HG02678 (cell line): ENCODE data around the gene IFTAP.
A peak's percentile ranks its signal among the peaks of the same experiment; 100 is the strongest.

Experiments
- ATAC-seq: cut with Tn5 transposase; IDR thresholded peaks from one replicate; pipeline ENCODE4 v1.9.1; 2021; ENCODE audit warnings: mild to moderate bottlenecking, moderate library complexity; ENCODE audit not compliant: unreplicated experiment

IFTAP gene

GRCh38 chr11:36596880-36597279 is 2.6 kb downstream of the IFTAP start:
- no peak for ATAC-seq

GRCh38 chr11:36598051-36598450 is 3.7 kb downstream of the IFTAP start, which contains the start of gene RAG2:
RAG2 (minus strand) TSS chr11:36598236; CDS start chr11:36594168, 4,068 bp downstream.
- no peak for ATAC-seq

GRCh38 chr11:36600180-36600579 is 5.9 kb downstream of the IFTAP start:
- no peak for ATAC-seq

- no peak for ATAC-seq
These were observed 6.9 kb downstream of the IFTAP start for GRCh38 chr11:36601155-36601554.

DNA sequence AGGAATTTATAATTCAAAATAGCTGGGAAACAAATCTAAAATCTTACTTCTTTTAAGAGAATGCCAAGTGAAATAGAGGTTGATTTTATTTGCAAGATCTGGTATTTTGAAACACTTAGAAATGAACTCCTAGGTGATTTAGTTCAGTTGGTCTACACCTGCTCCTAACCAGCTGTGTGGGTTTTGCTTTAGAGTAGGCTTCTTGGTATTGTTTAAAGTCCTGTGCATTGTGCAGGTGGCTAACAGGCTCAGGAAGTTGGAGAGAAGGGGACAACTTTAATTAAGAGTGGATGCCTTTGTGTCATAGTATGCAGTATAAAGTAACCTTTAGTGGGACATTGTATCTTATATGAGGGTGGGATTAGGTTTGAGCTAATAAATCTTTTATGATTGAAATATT is 7.8 kb downstream of the IFTAP start:
- ATAC-seq: no peak

DNA sequence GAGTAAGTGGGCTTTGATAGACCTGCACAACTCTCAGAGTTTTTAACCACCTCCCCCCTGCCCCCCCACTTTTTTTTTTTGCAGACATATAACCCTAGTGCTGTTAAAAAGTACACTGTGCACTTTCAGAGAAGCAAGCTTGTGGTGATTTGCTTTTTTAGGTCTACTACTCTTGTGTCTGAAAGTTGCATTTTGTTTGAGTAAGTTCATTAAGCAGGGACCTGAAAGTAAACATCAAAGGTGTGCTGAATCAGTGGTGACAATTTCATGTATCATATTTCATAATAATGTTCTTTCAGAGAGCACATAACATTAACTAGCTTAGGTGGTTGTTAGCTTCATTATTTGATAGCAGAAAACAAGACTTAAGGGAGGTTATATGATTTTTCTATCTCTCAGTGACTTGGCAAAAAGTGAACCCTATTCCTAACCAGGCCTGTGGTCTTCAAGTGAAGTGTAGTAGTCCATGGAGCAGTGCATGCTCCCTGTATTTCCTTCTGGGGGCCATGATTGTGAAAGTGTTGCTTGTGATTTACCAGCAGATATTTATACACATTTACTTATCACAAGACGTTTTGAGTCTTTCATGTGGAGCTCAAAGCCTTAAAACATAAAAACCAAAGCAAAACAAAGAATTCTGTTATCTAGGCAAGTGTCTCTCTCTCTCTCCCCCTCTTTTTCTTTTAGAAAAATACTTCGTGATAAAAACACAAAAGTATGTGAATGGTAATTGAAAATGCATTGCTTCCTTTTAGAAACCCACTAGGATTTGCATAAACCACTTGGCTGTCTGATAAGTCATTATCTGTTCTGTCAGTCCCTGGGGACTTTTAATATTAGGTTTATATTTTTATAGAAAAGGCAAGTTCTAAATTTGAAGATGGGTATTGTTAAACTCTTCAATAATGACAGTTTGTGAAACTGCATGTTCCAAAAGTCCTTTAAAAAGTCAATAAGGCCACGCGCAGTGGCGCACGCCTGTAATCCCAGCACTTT is 11.2 kb downstream of the IFTAP start:
- ATAC-seq: no peak

DNA sequence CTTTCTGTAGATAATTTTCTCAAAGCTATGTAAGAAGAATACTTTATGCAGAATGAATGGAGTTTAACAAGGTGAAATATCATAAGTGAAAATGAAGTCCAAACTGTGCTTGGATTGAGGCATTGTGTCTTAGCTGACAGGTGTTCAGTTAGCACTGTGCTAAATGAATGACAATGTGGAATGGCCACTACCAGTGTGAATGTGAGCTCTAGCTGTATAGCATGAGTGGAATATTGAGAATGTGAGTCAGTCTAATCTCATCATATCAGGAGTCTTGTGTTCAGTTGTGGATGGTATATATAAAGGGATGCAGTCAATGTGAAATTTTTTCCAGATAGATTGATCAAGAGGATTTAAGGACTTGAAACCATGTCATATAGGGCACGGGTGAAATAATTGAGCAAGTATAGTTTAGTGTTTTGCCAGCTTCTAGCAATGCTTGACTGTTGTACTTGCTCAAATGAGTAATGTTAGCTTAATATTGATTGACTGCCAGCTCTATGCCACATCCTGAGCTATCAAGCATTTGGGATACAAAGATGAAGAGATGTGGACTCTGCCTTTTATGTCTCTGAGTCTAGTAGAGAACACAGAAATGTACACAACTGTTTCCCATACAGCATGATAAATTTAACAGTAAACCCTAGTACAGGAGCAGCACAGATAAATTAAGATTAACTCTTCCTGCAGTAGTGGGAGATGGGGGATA is 14.3 kb downstream of the IFTAP start:
- no peak for ATAC-seq

GRCh38 chr11:36609383-36609782 is 15.1 kb downstream of the IFTAP start:
- no peak for ATAC-seq

GRCh38 chr11:36615826-36616225 is 21.5 kb downstream of the IFTAP start:
- no peak for ATAC-seq

GRCh38 chr11:36617543-36618362 is 23.5 kb downstream of the IFTAP start:
- no peak for ATAC-seq

DNA sequence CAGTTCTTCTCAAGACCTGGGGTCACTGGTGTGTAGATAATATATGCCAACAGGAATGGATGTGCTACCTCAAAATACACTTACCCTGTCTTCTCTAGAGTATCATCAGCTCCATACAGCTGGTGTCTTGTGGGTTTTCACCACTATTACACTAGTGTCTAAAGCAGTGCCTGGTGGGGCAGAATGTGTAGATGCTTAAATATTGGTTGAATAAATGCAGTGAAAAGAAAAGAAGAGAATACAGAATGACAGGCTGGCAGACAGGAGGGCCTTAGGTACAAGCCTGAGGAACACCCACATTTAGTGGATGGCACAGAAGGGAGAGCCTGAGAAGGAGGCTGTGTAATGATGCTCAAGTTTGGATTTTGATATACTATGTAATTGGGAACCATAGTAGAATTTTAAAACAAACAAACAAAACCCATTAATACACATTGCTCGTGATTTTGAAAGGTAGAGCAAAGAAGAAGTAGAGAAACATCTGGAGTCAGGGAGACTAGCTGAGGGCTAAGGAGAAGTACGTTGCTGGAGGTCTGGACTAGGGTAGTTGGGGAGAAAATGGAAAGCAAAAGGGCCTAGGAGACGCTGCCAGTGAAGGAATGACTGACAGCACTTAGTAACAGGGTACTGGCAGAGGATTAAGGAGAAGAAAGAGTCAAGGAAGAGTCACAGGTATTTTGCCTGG is 24.2 kb downstream of the IFTAP start:
- no peak for ATAC-seq

GRCh38 chr11:36619502-36619901 is 25.2 kb downstream of the IFTAP start:
- ATAC-seq: no peak

- no peak for ATAC-seq
These were observed 25.9 kb downstream of the IFTAP start for GRCh38 chr11:36620246-36620645.

DNA sequence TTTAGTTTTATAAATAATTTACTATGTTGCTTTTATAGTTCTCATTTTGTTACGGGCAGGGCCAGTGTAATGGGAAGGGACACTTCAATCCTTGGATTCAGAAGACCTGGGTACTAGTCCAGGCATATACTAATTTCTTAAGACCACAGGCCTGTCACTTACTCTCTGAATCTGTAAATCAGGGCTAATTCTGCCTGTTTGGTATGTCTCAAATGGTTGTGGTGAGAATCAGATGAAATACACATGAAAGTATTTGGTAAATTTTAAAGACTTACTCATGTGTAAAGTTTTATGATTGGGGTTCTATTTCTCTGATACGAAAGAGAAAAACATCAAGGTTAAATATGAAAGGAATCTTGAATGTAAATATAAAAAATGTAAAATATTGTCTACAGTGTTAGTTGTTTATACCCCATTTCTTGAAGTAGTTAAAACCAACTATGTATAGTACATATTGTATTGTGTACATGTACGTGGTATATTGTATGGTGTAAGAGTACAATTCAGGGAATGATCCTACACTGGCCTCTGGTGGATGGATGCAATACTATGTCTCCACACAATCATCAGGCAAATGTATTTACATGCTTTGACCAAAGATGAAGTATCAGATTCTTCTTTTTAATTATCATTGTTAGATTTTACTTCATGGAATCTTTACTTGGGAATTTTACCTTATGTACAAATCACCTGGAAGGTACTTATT is 28.3 kb downstream of the IFTAP start:
- no peak for ATAC-seq

- no peak for ATAC-seq
These were observed 29.2 kb downstream of the IFTAP start for GRCh38 chr11:36623494-36623893.

- no peak for ATAC-seq
These were observed 32.7 kb downstream of the IFTAP start for GRCh38 chr11:36627006-36627405.

DNA sequence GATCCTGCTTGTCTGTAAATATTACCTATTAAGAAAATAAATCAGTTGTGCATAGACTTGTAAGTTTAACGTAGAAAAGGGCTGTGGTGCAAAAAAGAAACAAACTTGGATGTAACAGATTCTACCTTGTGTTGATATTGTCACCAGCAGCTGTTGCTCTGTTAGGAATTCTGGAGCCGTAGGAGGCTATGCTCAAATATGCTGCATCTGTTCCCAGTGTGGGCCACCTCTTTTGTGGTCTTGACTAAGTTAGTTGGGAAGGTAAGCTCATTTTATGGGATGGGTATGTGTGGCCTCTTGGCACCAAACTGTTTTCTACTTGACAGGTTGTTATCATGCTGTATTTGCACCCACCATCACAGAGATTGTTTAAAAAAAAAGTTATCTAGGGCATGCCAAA is 33.2 kb downstream of the IFTAP start:
- ATAC-seq: no peak

GRCh38 chr11:36628141-36628540 is 33.8 kb downstream of the IFTAP start:
- ATAC-seq: no peak

- no peak for ATAC-seq
These were observed 34.5 kb downstream of the IFTAP start for GRCh38 chr11:36628765-36629244.

- peak; percentile 68 for ATAC-seq
These were observed 37.5 kb downstream of the IFTAP start for GRCh38 chr11:36631774-36632173.
